Tibial artery (tissue), 4 donors: ENCODE results near the gene ADSL.

Source experiments
- DNase-seq, 2 donors: peaks; one replicate each; pipeline ENCODE4 v3.0.0-alpha.2; 2019
- H3K27ac ChIP-seq, 2 donors: fragments of 200-600 bp; sonication (generic) in 1 of 2; 1 replicate in 1 of 2; 2 replicates in 1 of 2; pipeline ENCODE4 v1.5.1; 2018 to 2019; ENCODE audit warnings: mild to moderate bottlenecking in 1 of 2
- H3K27me3 ChIP-seq, 2 donors: fragments of 200-600 bp; sonication (generic) in 1 of 2; one replicate each; pipeline versions ENCODE4 v1.5.1 to v1.6.0; 2016 to 2019
- H3K36me3 ChIP-seq, 3 donors: fragments of 200-600 bp; sonication (generic) in 2 of 3; one replicate each; pipeline ENCODE4 v1.5.1; 2016 to 2019; ENCODE audit warnings: mild to moderate bottlenecking in 2 of 3
- H3K4me1 ChIP-seq, 4 donors: fragments of 200-600 bp; sonication (generic) in 2 of 4; 1 replicate in 3 of 4; 2 replicates in 1 of 4; pipeline ENCODE4 v1.5.1; 2016 to 2019
- H3K4me3 ChIP-seq, 2 donors: fragments of 200-600 bp; sonication (generic) in 1 of 2; 1 replicate in 1 of 2; 2 replicates in 1 of 2; pipeline ENCODE4 v1.5.1; 2018 to 2019; ENCODE audit warnings: mild to moderate bottlenecking in 2 of 2
- H3K9me3 ChIP-seq, 3 donors: fragments of 200-600 bp; sonication (generic) in 1 of 3; one replicate each; pipeline ENCODE4 v1.5.1; 2016 to 2019
- intact Hi-C: fragments of 100-400 bp; cut with DNase I; formaldehyde crosslinking; loops from one replicate; pipeline ENCODE4 v1.15.0; 2023; ENCODE audit warnings: low total_unique reads
- TF ChIP-seq, protein P1 (sequence below), 2 experiments: fragments of 200-600 bp in 1 of 2; fragments of 450-650 bp in 1 of 2; IDR thresholded peaks; one replicate each; pipeline ENCODE4 v1.5.1; 2017 to 2019; ENCODE audit warnings: antibody characterized with exemption in 2 of 2, mild to moderate bottlenecking in 1 of 2, moderate library complexity in 1 of 2

Gene ADSL

DNA sequence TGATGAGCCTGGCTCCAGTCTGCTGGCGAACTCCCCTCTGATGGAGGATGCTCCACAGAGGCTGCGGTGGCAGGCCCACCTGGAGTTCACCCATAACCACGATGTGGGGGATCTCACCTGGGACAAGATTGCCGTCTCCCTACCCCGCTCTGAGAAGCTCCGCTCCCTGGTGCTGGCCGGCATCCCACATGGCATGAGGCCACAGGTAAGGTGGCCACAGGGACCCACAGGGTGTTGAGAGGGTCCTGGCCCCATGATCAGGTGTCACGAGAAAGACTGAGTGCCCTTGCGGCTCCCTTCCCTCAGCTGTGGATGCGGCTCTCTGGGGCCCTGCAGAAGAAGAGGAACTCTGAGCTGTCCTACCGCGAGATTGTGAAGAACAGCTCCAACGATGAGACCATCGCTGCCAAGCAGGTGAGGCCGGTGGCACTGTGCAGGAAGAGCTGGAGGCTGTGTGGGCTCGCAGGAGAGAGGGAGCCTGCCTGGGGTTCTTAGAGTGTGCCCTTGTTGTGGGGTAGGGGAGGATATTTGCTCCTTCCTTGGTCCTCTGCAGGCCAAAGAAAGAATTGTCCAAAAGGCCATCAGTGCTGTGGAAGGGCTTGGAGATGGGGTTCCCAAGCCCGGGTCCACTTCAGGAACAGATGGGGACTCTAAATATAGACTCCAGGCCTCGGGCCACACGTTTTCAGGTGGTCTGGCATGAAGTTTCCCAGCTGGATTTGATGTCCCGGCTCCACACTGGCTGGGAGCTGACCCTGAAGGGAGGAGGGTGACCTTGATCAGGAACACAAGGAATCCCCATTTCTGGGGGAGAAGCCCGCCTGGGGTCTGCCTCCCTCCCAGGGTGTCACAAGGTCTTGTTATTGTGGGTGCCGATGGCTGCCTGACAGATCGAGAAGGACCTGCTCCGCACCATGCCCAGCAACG is 58.2 kb downstream of the ADSL start:
- Histone ChIP-seq H3K4me3 (no peak overlapping the region), H3K9me3 (no peaks in the 10 kb centered on the region), H3K27me3 (no peaks in the 10 kb centered on the region), H3K27ac (no peak overlapping the region), H3K36me3 (peaks cover 33 to 85% (median 85%) of the 10 kb centered on the region in 3 donors), H3K4me1 (peaks cover 0 to 2% (median 0%) of the 10 kb centered on the region in 4 donors)
- TF ChIP-seq, protein P1, sequence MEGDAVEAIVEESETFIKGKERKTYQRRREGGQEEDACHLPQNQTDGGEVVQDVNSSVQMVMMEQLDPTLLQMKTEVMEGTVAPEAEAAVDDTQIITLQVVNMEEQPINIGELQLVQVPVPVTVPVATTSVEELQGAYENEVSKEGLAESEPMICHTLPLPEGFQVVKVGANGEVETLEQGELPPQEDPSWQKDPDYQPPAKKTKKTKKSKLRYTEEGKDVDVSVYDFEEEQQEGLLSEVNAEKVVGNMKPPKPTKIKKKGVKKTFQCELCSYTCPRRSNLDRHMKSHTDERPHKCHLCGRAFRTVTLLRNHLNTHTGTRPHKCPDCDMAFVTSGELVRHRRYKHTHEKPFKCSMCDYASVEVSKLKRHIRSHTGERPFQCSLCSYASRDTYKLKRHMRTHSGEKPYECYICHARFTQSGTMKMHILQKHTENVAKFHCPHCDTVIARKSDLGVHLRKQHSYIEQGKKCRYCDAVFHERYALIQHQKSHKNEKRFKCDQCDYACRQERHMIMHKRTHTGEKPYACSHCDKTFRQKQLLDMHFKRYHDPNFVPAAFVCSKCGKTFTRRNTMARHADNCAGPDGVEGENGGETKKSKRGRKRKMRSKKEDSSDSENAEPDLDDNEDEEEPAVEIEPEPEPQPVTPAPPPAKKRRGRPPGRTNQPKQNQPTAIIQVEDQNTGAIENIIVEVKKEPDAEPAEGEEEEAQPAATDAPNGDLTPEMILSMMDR (IDR thresholded peaks at IDR 0.05): no peak
- intact Hi-C loops: no loop called here
- no peak for DNase-seq

DNA sequence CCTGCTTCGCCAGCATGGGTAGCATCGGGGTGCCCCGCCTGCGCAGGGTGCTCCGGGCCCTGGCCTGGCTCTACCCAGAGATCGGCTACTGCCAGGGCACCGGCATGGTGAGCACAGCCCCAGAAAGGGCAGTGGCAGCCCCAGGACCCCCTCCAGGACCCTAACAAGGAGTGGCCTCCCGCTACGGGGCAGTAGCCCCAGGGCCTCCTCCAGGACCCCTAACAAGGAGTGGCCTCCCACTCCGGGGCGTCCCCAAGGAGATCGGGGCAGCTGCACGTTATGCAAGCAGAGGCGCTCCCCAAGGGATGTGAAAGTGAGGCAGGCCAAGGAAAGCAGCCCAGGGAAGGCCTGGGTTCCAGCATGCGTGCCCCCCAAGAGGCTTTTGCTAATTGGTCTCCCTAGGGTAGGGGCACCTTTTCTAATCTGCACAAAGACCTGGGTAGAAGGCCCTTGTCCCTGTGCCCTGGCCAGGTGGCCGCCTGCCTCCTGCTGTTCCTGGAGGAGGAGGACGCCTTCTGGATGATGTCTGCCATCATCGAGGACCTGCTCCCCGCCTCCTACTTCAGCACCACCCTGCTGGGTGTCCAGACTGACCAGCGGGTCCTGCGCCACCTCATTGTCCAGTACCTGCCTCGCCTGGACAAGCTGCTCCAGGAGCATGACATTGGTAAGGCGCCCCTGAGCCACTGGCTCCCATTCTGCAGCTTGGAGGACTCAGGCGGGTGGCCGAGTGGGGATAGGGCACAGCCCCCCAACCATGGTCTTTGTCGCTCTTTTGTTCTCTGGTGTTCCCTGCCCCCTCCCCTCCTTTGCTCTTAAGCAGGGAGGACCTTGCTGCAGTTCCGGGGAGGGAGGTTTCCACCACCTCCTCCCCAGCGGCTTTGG is 59.1 kb downstream of the ADSL start:
- no peak for DNase-seq
- Histone ChIP-seq H3K27ac (no peak overlapping the region), H3K9me3 (no peaks in the 10 kb centered on the region), H3K4me3 (no peak overlapping the region), H3K27me3 (no peaks in the 10 kb centered on the region), H3K4me1 (peaks cover 0 to 2% (median 0%) of the 10 kb centered on the region in 4 donors), H3K36me3 (peaks cover 43 to 94% (median 92%) of the 10 kb centered on the region in 3 donors)
- intact Hi-C loops: no loop called here
- TF ChIP-seq, protein P1 (IDR thresholded peaks at IDR 0.05): no peak

GRCh38 chr22:40406063-40406890 is 60.0 kb downstream of the ADSL start:
- Histone ChIP-seq H3K27me3 (no peaks in the 10 kb centered on the region), H3K4me1 (peaks cover 0 to 3% (median 0%) of the 10 kb centered on the region in 4 donors), H3K27ac (no peak overlapping the region), H3K36me3 (peaks cover 49 to 95% (median 92%) of the 10 kb centered on the region in 3 donors), H3K4me3 (no peak overlapping the region), H3K9me3 (no peaks in the 10 kb centered on the region)
- no peak for DNase-seq
- intact Hi-C loops: no loop called here
- TF ChIP-seq, protein P1 (IDR thresholded peaks at IDR 0.05): no peak

DNA sequence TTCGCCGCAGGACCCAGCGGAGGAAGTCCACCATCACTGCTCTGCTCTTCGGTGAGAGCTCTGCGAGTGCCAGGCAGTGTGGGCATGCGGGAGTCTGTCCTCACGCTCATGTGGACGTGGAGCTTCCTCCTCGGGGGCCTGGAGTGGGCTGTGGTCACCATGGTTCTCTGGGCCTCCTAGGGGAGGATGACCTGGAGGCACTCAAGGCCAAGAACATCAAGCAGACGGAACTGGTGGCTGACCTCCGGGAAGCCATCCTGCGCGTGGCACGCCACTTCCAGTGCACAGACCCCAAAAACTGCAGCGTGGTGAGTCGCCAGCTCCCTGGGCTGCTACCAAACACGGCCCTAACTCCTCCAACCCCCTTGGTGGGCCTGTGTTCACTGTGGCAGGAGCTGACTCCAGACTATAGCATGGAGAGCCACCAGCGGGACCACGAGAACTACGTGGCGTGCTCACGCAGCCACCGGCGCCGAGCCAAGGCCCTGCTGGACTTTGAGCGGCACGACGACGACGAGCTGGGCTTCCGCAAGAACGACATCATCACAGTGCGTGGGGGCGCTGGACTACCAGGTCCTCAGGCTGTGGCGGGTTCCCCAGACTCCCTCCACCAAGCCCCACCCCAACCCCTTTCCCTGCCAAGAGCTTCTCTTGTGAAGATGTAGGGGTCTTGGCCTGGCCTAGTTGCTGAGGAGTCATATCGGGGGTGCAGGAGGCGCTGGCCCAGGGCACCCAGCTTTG is 60.9 kb downstream of the ADSL start:
- TF ChIP-seq, protein P1 (IDR thresholded peaks at IDR 0.05): no peak
- H3K4me1 ChIP-seq: peaks cover 0 to 3% (median 0%) of the 10 kb centered on the region in 4 donors
- no peak overlapping the region for H3K27ac ChIP-seq
- no peak for DNase-seq
- no peak overlapping the region for H3K4me3 ChIP-seq
- H3K36me3 ChIP-seq: peaks cover 51 to 95% (median 89%) of the 10 kb centered on the region in 3 donors
- intact Hi-C loops: no loop called here
- H3K9me3 ChIP-seq: no peaks in the 10 kb centered on the region
- H3K27me3 ChIP-seq: no peaks in the 10 kb centered on the region
